LNCaP clone FGC (cell line): ENCODE data around the gene ERC1.

Experiments
- DNase-seq: peaks from one replicate; pipeline ENCODE4 v3.0.0-alpha.2; 2011; ENCODE audit warnings: low read depth
- H3K4me3 ChIP-seq: 2 replicates; pipeline ENCODE4 v1.5.1; 2011; ENCODE audit warnings: mild to moderate bottlenecking, low read depth, low read length, control low read depth
- TF ChIP-seq, protein P1 (sequence below): IDR thresholded peaks from 2 replicates; pipeline ENCODE4 v1.5.1; 2012; ENCODE audit warnings: mild to moderate bottlenecking; ENCODE audit not compliant: control insufficient read depth, insufficient read depth; ENCODE audit errors: extremely low read depth

Gene ERC1

DNA sequence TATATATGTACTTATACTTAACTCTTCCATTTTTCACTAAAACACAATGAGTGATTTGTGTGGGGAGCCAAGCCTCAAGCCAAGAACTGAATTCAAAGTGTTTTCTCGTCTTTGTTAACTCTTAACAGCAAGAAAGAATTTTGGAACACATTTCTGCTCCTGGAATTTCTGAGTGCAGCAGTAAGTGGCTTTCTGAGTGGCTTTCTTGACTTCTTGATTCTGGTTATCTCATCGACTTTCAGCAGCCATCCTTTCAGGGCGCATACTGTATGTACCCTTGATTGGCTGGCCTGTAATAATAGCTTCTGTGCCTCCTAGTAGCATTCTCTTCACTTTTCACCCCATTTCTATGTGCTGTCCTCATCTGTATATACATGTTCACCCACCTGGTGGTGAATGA, 446.0 kb downstream of the ERC1 start:
- no peak for DNase-seq
- H3K4me3 ChIP-seq, result no peak overlapping the region
- TF ChIP-seq, protein P1, sequence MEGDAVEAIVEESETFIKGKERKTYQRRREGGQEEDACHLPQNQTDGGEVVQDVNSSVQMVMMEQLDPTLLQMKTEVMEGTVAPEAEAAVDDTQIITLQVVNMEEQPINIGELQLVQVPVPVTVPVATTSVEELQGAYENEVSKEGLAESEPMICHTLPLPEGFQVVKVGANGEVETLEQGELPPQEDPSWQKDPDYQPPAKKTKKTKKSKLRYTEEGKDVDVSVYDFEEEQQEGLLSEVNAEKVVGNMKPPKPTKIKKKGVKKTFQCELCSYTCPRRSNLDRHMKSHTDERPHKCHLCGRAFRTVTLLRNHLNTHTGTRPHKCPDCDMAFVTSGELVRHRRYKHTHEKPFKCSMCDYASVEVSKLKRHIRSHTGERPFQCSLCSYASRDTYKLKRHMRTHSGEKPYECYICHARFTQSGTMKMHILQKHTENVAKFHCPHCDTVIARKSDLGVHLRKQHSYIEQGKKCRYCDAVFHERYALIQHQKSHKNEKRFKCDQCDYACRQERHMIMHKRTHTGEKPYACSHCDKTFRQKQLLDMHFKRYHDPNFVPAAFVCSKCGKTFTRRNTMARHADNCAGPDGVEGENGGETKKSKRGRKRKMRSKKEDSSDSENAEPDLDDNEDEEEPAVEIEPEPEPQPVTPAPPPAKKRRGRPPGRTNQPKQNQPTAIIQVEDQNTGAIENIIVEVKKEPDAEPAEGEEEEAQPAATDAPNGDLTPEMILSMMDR, result no peak

DNA sequence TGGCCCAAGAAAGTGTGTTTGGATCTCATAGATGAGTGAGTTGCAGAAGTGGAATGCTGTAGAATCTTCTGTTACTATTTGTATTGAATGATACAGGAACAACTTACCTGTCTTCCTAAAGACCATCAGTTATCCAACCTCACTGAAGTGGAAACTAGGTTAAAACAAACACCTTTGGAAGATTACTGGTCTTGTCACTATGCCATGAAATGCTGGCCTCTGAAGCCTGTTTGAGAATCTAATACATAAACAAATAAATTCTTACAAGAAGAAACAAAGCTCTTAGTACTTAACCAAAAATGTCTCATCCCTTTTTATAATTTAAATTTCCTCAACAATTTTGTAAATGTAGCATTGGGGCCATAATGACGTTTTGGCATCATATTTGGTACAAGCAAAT, 448.2 kb downstream of the ERC1 start:
- peak; percentile 75 for DNase-seq
- no peak overlapping the region for H3K4me3 ChIP-seq
- TF ChIP-seq, protein P1, result no peak

DNA sequence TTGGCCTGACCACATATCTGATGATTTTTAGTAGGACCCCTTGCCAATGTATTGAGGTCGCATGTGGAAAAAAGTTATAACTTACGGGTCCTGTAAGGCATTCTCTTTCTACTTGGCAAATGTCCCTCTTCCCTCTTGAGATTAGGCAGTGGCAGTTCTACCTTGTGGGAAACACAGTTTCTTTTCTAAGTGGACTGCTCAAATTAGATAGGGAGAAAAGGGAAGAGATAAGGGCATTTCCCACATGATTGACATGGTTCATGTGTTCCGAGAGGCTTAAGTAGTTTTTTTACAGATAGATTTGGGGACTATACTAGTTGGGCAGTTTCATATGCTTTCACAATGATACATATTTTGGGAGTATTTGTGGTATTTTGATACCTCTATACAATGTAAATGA, 448.7 kb downstream of the ERC1 start:
- TF ChIP-seq, protein P1, result no peak
- DNase-seq, result no peak
- no peak overlapping the region for H3K4me3 ChIP-seq

DNA sequence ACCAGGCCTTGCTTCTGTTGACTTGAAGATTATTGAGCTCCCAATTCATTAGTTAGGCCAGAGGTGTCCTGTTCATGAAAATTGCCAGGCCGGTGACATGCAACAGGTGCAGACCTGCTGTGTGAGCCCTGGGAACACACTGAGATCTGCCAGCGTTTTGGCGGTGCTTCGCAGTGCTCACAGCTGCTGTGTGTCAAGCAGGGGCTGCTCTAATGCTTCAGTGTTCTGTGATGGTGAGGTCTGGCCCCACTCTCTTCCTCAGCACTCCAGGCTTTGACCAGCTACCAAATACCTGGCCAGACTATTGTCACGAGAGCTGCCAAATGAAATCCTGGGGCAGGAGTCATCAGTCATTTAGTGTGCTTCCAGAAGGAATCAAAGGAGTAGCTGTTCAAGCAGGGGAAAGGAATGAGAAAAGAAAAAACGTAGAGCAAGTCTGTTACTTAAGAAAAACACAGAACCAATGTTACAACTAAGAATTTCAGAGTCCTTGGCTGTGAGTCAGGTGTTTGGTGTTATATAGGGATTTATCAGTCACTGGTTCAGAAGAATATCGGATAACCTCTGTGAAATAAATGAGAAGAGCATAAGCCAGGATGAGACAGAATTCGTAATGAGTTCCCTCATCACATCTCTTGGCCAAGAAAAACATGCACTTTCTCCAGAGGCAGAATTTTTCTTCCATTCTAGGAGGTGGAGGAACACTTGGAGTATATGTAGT, 452.6 kb downstream of the ERC1 start:
- TF ChIP-seq, protein P1, result no peak
- DNase-seq, result no peak
- no peak overlapping the region for H3K4me3 ChIP-seq

DNA sequence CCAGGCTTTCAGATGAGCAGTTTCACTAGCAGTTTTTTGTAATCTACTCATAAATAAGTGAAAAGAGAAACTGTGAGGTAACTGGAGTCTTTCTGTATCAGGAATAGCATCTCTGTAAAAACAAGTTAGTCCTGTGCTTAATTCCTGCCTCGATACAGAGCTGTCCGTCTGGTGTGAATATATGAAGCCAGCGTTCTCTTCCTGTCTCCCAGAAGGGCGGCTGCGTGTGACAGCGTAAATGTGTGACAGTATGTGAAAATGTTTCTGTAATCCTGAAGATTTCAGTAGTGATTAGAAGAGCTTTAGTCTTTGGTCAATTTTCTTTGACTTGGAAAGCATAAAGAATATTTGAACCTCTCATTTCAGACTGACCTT, 453.1 kb downstream of the ERC1 start:
- TF ChIP-seq, protein P1, result no peak
- no peak for DNase-seq
- H3K4me3 ChIP-seq, result no peak overlapping the region

DNA sequence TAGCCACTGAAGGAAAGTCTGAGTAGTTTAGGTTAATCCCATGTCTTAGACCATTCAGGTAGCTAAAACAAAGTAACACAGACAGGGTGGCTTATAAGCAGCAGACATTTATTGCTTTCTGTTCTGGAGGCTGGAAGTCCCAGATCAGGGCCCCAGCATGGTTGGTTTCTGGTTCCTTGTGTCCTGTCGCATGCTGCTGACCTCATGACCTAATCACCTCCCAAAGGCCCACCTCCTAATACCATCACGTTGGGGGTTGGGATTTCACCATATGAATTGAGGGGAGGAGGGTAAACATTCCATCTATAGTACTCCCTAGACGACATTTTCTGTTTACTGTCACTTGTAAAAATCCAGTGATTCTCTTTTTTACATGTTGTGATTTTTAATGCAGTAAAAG, 454.8 kb downstream of the ERC1 start:
- TF ChIP-seq, protein P1, result no peak
- DNase-seq, result no peak
- H3K4me3 ChIP-seq, result no peak overlapping the region

DNA sequence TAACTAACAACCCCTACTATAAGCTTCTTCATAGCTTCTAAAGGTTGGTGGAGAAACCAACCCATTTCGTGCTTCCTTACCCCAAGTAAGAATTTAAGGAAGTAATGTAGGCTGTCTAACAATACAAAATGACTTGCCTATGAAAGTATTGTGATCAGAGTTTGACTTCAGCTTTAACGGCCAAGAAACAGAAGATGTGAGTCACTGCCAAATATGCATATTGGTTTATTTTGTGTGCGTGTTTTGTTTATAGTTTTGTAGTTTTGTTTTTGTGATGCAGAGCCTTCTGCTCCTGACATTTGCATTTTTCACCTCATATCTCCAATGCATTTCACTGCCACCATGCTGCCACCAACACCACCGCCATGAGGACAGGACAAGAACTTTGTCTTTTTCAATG, 457.3 kb downstream of the ERC1 start:
- DNase-seq, result no peak
- H3K4me3 ChIP-seq, result no peak overlapping the region
- TF ChIP-seq, protein P1, result no peak
